K562 (cell line): ENCODE measurements around the gene CUL9. TPM values are rescaled to one million over a fixed set of nuclear protein-coding genes. Genes with fewer than 3 reads are reported as not detected.

ENCODE experiments used
- CHAMP1 ChIP-seq: fragments of 450-650 bp; IDR thresholded peaks from 2 replicates; pipeline ENCODE4 v1.6.1; 2016; ENCODE audit warnings: mild to moderate bottlenecking
- CREB3L1 ChIP-seq: fragments of 450-650 bp; IDR thresholded peaks from 2 replicates; pipeline ENCODE4 v1.6.1; 2014; ENCODE audit warnings: low read depth, mild to moderate bottlenecking, moderate library complexity, borderline replicate concordance
- E2F8 ChIP-seq: fragments of 450-650 bp; IDR thresholded peaks from 2 replicates; pipeline ENCODE4 v1.7.1; 2018; ENCODE audit warnings: mild to moderate bottlenecking, low read depth; ENCODE audit not compliant: partially characterized antibody
- EGR1 ChIP-seq: fragments of 450-650 bp; conservative IDR thresholded peaks from 2 replicates; pipeline ENCODE4 v1.6.1; 2017; ENCODE audit warnings: mild to moderate bottlenecking
- FOXK1 ChIP-seq: sonication (generic); formaldehyde crosslinking; IDR thresholded peaks from 2 replicates; pipeline ENCODE4 v1.8.0; 2022; ENCODE audit warnings: missing genetic modification reagents, mild to moderate bottlenecking, borderline replicate concordance
- MNT ChIP-seq, 2 experiments: fragments of 450-650 bp; conservative IDR thresholded peaks; 2 replicates each; pipeline ENCODE4 v1.6.1; 2017; ENCODE audit warnings: mild to moderate bottlenecking in 2 of 2, moderate library complexity in 2 of 2
- POLR2AphosphoS5 ChIP-seq: IDR thresholded peaks from 2 replicates; pipeline ENCODE4 v1.6.1; 2011; ENCODE audit warnings: mild to moderate bottlenecking, low read depth, low read length, moderate library complexity; ENCODE audit not compliant: control insufficient read depth, insufficient read depth
- SIN3A ChIP-seq, 2 experiments: fragments of 150-350 bp in 1 of 2; IDR thresholded peaks; 2 replicates each; pipeline ENCODE4 v1.6.1; 2011 to 2016; ENCODE audit warnings: borderline replicate concordance in 2 of 2, low read depth in 2 of 2, low read length in 2 of 2, mild to moderate bottlenecking in 2 of 2, moderate library complexity in 2 of 2; ENCODE audit not compliant: control insufficient read depth in 1 of 2
- SMARCA4 ChIP-seq: fragments of 450-650 bp; IDR thresholded peaks from 2 replicates; pipeline ENCODE4 v1.6.1; 2016
- TEAD4 ChIP-seq, 2 experiments: sonication (generic) in 1 of 2; formaldehyde crosslinking in 1 of 2; IDR thresholded peaks; 2 replicates each; pipeline versions ENCODE4 v1.6.1 to v1.8.0; 2012 to 2022; ENCODE audit warnings: borderline replicate concordance in 1 of 2, inconsistent platforms in 1 of 2, low read length in 1 of 2, mild to moderate bottlenecking in 1 of 2, missing genetic modification reagents in 1 of 2
- TGIF2 ChIP-seq: sonication (generic); formaldehyde crosslinking; IDR thresholded peaks from 2 replicates; pipeline ENCODE4 v1.8.1; 2022; ENCODE audit warnings: mild to moderate bottlenecking, missing genetic modification reagents, moderate library complexity
- ZBTB2 ChIP-seq: fragments of 450-650 bp; IDR thresholded peaks from 2 replicates; pipeline ENCODE4 v1.6.1; 2016; ENCODE audit warnings: antibody characterized with exemption
- ZNF324 ChIP-seq: fragments of 250-450 bp; sonication (Bioruptor Pico); IDR thresholded peaks from 2 replicates; pipeline ENCODE4 v1.4.0; 2020; ENCODE audit warnings: mild to moderate bottlenecking
- polyA plus RNA-seq, 8 experiments: library from polyadenylated mRNA; depleted of rRNA in 4 of 8; stranded (reverse) in 5 of 8; unstranded in 3 of 8; fragments of >200 nt; fragmentation: Nextera tagmentation in 2 of 8; fragmentation: Illumina TruSeq in 1 of 8; extraction: Ambion mirVana in 2 of 8; extraction: Trizol in 1 of 8; gene quantifications; 2 replicates each; pipeline versions ENCODE4 v1.2.1 to v1.2.3, GENCODE V29; 2011 to 2014; ENCODE audit warnings: inconsistent platforms in 1 of 8, missing spikeins in 1 of 8
- total RNA-seq, 7 experiments: library from RNA; depleted of rRNA in 6 of 7; stranded (reverse); fragments of >200 nt in 6 of 7; fragmentation: Illumina TruSeq in 2 of 7; extraction: Trizol in 2 of 7; gene quantifications; 2 replicates each; pipeline versions ENCODE4 v1.2.1 to v1.2.3, GENCODE V29; 2011 to 2021; ENCODE audit warnings: low replicate concordance in 1 of 7

The CUL9 gene
- total and polyA plus RNA-seq, 9 of the 15 experiments (the other 6 are each of a cell fraction or from before 2014, with no cell fraction given) = 0.50 to 20.7 (median 6.6) TPM

GRCh38 chr6:43172104-43173007 is 9.6 kb upstream of the CUL9 start (continued):
- TF ChIP-seq CHAMP1 = no peak
- peak; percentile 77; the same call in 1 of the 2 replicates for TF ChIP-seq FOXK1 (CRISPR knock-in tag)
- peak; percentile 20 for TF ChIP-seq E2F8
- no peak for TF ChIP-seq TEAD4 (IDR thresholded peaks at IDR 0.05; ENCODE audit: low read length)
- TF ChIP-seq TEAD4 (CRISPR knock-in tag; IDR thresholded peaks at IDR 0.05; ENCODE audit: borderline replicate concordance) = 0 out of 2 replicates have a peak, but pooled peaks have one; percentile 37
- TF ChIP-seq CREB3L1 = no peak
- TF ChIP-seq SIN3A (IDR thresholded peaks at IDR 0.05; ENCODE audit: borderline replicate concordance in 2 of 2, control insufficient read depth in 1 of 2, low read depth in 2 of 2, low read length in 2 of 2) = peak in 1 of 2 experiments; percentile 56; a peak in 1 of 4 replicates
- no peak for TF ChIP-seq ZNF324 (CRISPR knock-in tag)
- TF ChIP-seq SMARCA4 = 0 out of 2 replicates have a peak, but pooled peaks have one; percentile 25
- TF ChIP-seq MNT (conservative IDR thresholded peaks at IDR 0.05) = peak in 1 of 2 experiments; percentile 44; a peak in 1 of 4 replicates
- no peak for TF ChIP-seq POLR2AphosphoS5
- TF ChIP-seq TGIF2 (CRISPR knock-in tag) = peak; percentile 71; the same call in 1 of the 2 replicates
- peak; percentile 70 for TF ChIP-seq EGR1
- TF ChIP-seq ZBTB2 = 0 out of 2 replicates have a peak, but pooled peaks have one; percentile 21
